Tongue (tissue), 2 donors: ENCODE results near the gene CATSPERZ. TPM values are rescaled to one million over a fixed set of nuclear protein-coding genes. Genes with fewer than 3 reads are reported as not detected.
A peak's percentile ranks its signal among the peaks of the same experiment; 100 is the strongest.
"Not testable (repeated sequence)": the region's sequence is repeated elsewhere in the genome, so short reads cannot be mapped to it uniquely, and the experiment has no call there.

Source experiments
- DNase-seq: peaks from one replicate; pipeline ENCODE4 v3.0.0-alpha.2; 2015
- total RNA-seq: library from RNA; depleted of rRNA; stranded (reverse); fragments of >200 nt; gene quantifications from one replicate; pipeline ENCODE4 v1.2.3, GENCODE V29; 2014

CATSPERZ gene
- total RNA-seq, 1 donor from 2014 or later: not detected

DNA sequence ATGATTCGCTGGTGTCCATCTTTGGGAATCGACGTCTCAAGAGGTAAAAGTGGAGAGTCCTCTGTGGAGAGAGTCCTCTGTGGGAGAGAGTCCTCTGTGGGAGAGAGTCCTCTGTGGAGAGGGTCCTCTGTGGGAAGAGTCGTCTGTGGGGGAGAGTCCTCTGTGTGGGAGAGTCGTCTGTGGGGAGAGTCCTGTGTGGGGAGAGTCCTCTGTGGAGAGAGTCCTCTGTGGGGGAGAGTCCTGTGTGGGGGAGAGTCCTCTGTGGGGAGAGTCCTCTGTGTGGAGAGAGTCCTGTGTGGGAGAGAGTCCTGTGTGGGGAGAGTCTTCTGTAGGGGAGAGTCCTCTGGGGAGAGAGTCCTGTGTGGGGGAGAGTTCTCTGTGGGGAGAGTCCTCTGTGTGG lies 20.9 kb downstream of the CATSPERZ start:
- no peak for DNase-seq

DNA sequence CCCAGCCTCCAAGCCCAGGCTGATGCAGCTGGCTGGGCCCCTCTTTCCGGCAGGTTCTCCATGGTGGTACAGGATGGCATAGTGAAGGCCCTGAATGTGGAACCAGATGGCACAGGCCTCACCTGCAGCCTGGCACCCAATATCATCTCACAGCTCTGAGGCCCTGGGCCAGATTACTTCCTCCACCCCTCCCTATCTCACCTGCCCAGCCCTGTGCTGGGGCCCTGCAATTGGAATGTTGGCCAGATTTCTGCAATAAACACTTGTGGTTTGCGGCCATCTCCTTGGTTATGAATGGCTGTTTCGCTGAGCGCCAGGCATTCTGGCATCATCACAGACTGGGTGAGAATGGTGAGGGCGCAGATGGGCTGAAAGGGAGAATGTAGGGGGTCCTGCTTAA lies 21.4 kb downstream of the CATSPERZ start:
- no peak for DNase-seq

GRCh38 chr11:64322925-64323260 lies 22.7 kb downstream of the CATSPERZ start:
- DNase-seq: no peak

- no peak for DNase-seq
These were observed 23.2 kb downstream of the CATSPERZ start for GRCh38 chr11:64323373-64323772.

GRCh38 chr11:64323984-64324383 lies 23.8 kb downstream of the CATSPERZ start:
- not testable (repeated sequence) for DNase-seq

GRCh38 chr11:64324692-64325469 lies 24.7 kb downstream of the CATSPERZ start:
- no peak for DNase-seq

GRCh38 chr11:64327375-64327774 lies 27.2 kb downstream of the CATSPERZ start:
- DNase-seq: no peak

DNA sequence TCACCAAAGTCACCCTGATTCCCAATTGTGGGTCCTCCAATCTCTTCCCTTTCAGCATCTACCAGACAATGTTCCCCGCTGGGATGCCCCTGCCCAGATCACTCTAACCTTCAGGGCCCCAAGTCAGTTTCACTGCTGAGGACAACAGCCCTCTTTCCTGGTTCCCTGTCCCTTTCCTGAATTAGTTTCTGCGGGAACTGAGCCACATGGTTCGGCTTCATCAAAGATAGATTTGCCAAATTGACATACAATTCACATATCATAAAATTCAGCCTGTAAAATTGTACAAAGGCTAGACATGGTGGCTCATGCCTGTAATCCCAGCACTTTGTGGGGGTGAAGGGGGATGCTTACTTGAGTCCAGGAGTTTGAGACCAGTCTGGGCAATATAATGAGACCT lies 27.8 kb downstream of the CATSPERZ start:
- DNase-seq: no peak

GRCh38 chr11:64330888-64331287 lies 30.7 kb downstream of the CATSPERZ start:
- DNase-seq: no peak

GRCh38 chr11:64331569-64332371 lies 31.6 kb downstream of the CATSPERZ start:
- peak; percentile 67 for DNase-seq

- no peak for DNase-seq
These were observed 33.4 kb downstream of the CATSPERZ start for GRCh38 chr11:64333556-64333955.

DNA sequence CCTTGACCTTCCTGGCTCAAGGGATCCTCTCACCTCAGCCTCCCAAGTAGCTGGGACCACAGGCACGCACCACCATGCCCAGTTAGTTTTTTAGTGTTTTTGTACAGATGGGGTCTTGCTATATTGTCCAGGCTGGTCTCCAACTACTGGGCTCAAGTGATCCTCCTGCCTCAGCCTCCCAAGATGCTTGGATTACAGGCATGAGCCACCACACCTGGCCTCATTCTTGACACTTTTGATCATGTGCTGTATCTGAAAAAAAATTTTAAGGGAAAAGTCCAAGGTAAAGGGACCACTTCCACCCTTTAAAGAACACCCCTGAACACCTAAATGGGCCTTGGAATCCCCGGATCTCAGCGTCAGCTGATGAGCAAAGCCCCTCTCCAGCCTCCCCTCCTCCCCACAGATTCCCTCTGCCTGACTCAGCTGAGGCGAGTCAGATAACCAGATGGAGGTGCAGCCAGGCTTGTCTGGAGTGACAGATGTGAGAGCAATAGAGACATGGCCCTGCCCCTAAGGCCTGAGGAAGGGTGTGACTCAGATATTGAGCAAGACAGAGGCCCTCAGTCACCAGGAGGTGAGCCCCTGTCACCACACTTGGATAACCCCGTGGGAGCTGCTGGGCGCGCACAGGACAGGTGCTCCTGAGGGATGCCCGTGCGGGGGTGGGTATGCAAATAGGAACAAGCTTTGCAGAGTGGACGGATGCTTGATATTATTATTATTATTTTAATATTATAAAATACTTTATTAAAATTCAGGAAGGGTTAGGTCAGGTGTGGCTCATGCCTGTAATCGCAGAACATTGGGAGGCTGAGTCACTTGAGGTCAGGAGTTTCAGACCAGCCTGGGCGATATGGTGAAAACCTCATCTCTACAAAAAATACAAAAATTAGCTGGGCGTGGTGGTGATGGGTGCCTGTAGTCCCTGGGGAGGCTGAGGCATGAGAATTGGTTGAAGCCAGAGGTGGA lies 34.9 kb downstream of the CATSPERZ start:
- DNase-seq: peak; percentile 57

- no peak for DNase-seq
These were observed 37.5 kb downstream of the CATSPERZ start for GRCh38 chr11:64337538-64338249.

DNA sequence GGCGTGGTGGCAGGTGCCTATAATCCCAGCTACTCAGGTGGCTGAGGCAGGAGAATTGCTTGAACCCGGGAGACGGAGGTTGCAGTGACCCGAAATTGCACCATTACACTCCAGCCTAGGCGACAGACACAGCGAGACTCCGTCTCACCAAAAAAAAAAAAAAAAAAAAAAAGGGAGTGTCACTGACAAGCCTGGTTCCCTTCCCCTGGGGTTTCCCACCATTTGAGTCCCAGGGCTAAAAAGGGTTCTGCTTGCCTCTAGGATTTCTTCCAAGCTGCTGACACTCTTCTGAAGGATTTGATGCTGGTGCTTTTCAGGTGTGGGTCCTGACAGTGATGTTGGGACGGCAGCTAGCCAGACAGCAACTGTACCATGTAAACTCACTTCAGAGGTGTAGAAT lies 38.6 kb downstream of the CATSPERZ start:
- DNase-seq: no peak

DNA sequence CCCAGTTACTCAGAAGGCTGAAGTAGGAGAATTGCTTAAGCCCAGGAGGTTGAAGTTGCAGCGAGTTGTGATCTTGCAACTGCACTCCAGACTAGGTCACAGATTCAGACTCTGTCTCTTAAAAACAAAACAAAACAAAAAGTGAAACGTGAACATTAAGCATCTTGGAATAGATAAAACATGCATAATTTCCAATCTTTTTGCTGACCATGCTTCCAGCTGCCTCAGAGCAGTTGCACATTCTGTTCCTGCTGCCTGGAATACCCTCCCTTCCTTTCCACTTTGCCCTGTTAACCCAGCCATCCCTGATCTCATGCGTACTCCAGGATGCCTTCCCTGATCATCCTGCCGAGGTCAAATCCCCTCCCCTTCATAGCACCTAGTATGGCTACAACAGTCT lies 39.1 kb downstream of the CATSPERZ start:
- no peak for DNase-seq

GRCh38 chr11:64339754-64340408 lies 39.7 kb downstream of the CATSPERZ start, which contains the start of gene CCDC88B:
Gene CCDC88B, plus strand, starts transcription at chr11:64340204. Its CDS starts 63 bp downstream, at chr11:64340267.
- no peak for DNase-seq

DNA sequence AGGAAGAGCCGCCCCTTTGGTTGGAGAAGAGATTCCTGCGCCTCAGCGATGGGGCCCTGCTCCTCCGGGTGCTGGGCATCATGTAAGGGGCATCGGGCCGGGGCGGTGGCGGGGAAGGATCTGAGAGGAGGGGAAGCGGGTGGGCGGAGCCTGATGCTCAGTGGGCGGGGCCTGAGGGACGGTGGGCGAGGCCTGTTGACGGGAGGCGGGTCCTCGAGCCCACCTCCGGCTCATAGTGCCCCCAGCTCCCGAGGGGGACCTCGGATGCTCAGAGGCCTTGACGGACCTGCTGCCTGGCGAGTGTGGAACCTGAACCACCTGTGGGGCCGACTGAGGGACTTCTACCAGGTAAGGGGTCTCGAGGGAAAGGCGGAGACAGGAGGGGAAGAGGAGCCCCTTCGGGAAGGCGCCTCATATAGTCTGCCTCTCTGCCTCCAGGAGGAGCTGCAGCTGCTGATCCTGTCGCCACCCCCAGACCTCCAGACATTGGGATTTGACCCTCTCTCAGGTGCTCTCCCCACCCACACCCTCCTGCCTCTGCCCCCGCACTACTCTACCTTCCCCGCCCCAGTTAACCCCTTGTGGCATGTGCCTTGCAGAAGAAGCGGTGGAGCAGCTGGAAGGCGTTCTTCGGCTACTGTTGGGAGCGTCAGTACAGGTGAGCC lies 40.6 kb downstream of the CATSPERZ start:
- no peak for DNase-seq

DNA sequence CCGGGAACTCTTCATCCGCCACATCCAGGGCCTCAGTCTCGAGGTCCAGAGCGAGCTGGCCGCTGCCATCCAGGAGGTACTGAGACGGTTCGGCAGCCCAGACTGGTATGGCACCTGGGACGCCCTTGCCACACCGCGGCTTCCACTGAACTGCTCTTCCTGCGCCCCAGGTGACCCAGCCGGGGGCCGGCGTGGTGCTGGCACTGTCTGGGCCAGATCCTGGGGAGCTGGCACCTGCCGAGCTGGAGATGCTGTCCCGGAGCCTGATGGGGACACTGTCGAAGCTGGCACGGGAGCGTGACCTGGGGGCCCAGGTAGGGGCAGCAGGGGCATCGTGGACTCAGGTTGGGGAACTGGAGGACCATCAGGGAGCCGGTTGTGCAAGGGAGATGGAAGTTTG lies 41.3 kb downstream of the CATSPERZ start:
- DNase-seq: no peak

- peak; percentile 85 for DNase-seq
These were observed 42.0 kb downstream of the CATSPERZ start for GRCh38 chr11:64341851-64342791.
